K562 (cell line): Measurements from ENCODE around the gene GGA2. TPM values are rescaled to one million over a fixed set of nuclear protein-coding genes. Genes with fewer than 3 reads are reported as not detected.
A peak's percentile ranks its signal among the peaks of the same experiment; 100 is the strongest.

Source experiments
- ATAC-seq: fragments of 200-7000 bp; cut with Tn5 transposase; 3 replicates; pipeline ENCODE4 v1.9.1; 2020; ENCODE audit warnings: moderate library complexity
- BruUV-seq: library from RNA; stranded (reverse); fragments of 400-500 nt; replicated peaks from 2 replicates; lab custom pipeline; 2021; lab: Mats Ljungman, UMichigan
- CTCF ChIA-PET: fragments of 300-600 bp; formaldehyde crosslinking; extraction: SDS; loops from one replicate; lab custom pipeline; 2021; ENCODE audit warnings: low intra/inter-chr PET ratio; lab: Yijun Ruan, JAX
- POLR2A ChIA-PET: fragments of 300-600, 350-650 bp; sonication (Branson Sonifier 250); formaldehyde crosslinking; extraction: SDS; loops from one replicate; lab custom pipeline; 2021; ENCODE audit warnings: antibody characterized with exemption, inconsistent platforms; lab: Yijun Ruan, JAX
- DNase-seq, 4 experiments: peaks; one replicate each; pipeline versions ENCODE4 v3.0.0 to v3.0.0-alpha.2; 2011 to 2018; ENCODE audit warnings: low spot score in 3 of 4, mixed read lengths in 3 of 4; ENCODE audit errors: extremely low read depth in 1 of 4
- FAIRE-seq: peaks from 2 replicates; lab custom pipeline; 2011; peaks lifted over from hg19 to GRCh38; lab: Jason Lieb, UNC
- H2AFZ ChIP-seq: 2 replicates; pipeline ENCODE4 v1.6.0; 2011; ENCODE audit warnings: low read depth, low read length, control low read depth, inconsistent platforms
- H3K27ac ChIP-seq: fragments of 200-600 bp; 3 replicates; pipeline ENCODE4 v1.8.0; 2011; ENCODE audit warnings: low read depth, mild to moderate bottlenecking, control low read depth, inconsistent platforms, low read length, moderate library complexity, mixed read lengths; ENCODE audit errors: extremely low read depth
- H3K27me3 ChIP-seq, 2 experiments: fragments of 300-600 bp in 1 of 2; 2 replicates in 1 of 2; 3 replicates in 1 of 2; pipeline versions ENCODE4 v1.6.0 to v1.8.0; 2011; ENCODE audit warnings: inconsistent platforms in 2 of 2, low read length in 2 of 2, mild to moderate bottlenecking in 1 of 2, mixed read lengths in 1 of 2, moderate library complexity in 1 of 2; ENCODE audit not compliant: control insufficient read depth in 2 of 2, insufficient read depth in 2 of 2
- H3K36me3 ChIP-seq: fragments of 300-600 bp; 3 replicates; pipeline ENCODE4 v1.8.0; 2011; ENCODE audit warnings: mild to moderate bottlenecking, low read length, inconsistent platforms; ENCODE audit not compliant: control insufficient read depth, insufficient read depth
- H3K4me1 ChIP-seq, 2 experiments: fragments of 200-600 bp in 1 of 2; replicated peaks in 1 of 2; 2 replicates in 1 of 2; 3 replicates in 1 of 2; pipeline versions ENCODE4 v1.5.1 to v1.8.0; 2011; ENCODE audit warnings: inconsistent platforms in 2 of 2, low read length in 2 of 2, mild to moderate bottlenecking in 1 of 2, mixed read lengths in 1 of 2, moderate library complexity in 1 of 2; ENCODE audit not compliant: control insufficient read depth in 2 of 2, insufficient read depth in 2 of 2
- H3K4me2 ChIP-seq: 2 replicates; pipeline ENCODE4 v1.6.1; 2011; ENCODE audit warnings: low read length, control low read depth, inconsistent platforms, mixed read lengths; ENCODE audit not compliant: insufficient read depth
- H3K4me3 ChIP-seq: fragments of 200-600 bp; sonication (generic), shearing (Covaris generic); 2 replicates; pipeline ENCODE4 v1.5.1; 2016; ENCODE audit warnings: control low read depth, inconsistent platforms
- H3K79me2 ChIP-seq: fragments of 200-600 bp; 3 replicates; pipeline ENCODE4 v1.8.0; 2011; ENCODE audit warnings: low read length, inconsistent platforms; ENCODE audit not compliant: control insufficient read depth, insufficient read depth
- H3K9ac ChIP-seq, 2 experiments: 2 replicates each; pipeline versions ENCODE4 v1.6.0 to v1.6.1; 2011; ENCODE audit warnings: low read depth in 2 of 2, low read length in 2 of 2, control low read depth in 1 of 2, inconsistent platforms in 1 of 2, mild to moderate bottlenecking in 1 of 2, mixed read lengths in 1 of 2; ENCODE audit not compliant: insufficient read depth in 1 of 2
- H3K9me1 ChIP-seq: one replicate; pipeline ENCODE4 v1.6.0; 2011; ENCODE audit warnings: inconsistent platforms, mild to moderate bottlenecking, low read length, moderate library complexity; ENCODE audit not compliant: control insufficient read depth, insufficient read depth
- H3K9me3 ChIP-seq: replicated peaks from 2 replicates; pipeline ENCODE4 v1.5.1; 2011; ENCODE audit warnings: low read depth, low read length, inconsistent platforms; ENCODE audit not compliant: control insufficient read depth, insufficient read depth
- H4K20me1 ChIP-seq: replicated peaks from 2 replicates; pipeline ENCODE4 v1.6.1; 2011; ENCODE audit warnings: low read length, inconsistent platforms, mixed read lengths; ENCODE audit not compliant: control insufficient read depth, insufficient read depth
- KAT7 ChIP-seq: sonication (generic); formaldehyde crosslinking; IDR thresholded peaks from 2 replicates; pipeline ENCODE4 v1.8.0; 2022; ENCODE audit warnings: missing genetic modification reagents, mild to moderate bottlenecking, borderline replicate concordance
- ZNF239 ChIP-seq: fragments of 250-450 bp; sonication (Bioruptor Pico); IDR thresholded peaks from 2 replicates; pipeline ENCODE4 v1.4.0; 2020; ENCODE audit warnings: mild to moderate bottlenecking
- ZNF24 ChIP-seq: fragments of 450-650 bp; IDR thresholded peaks from 2 replicates; pipeline ENCODE4 v1.6.1; 2016
- WGBS: fragments of 100-300 bp; shearing (Covaris generic); methylation state at CpG from one replicate; pipeline ENCODE4 v1.1.6; 2016; ENCODE audit warnings: low coverage, mixed read lengths; ENCODE audit not compliant: insufficient coverage; ENCODE audit errors: missing lambda C conversion rate; 5-methylcytosine and 5-hydroxymethylcytosine counted together
- in situ Hi-C: fragments of 300-500 bp; cut with MboI; formaldehyde crosslinking; loops from 4 replicates; pipeline ENCODE4 v1.15.0; 2018; ENCODE audit warnings: inconsistent platforms, mixed read lengths
- intact Hi-C: fragments of 100-400 bp; cut with micrococcal nuclease; formaldehyde crosslinking; loops from 2 replicates; pipeline ENCODE4 v1.14.2; 2022
- polyA plus RNA-seq, 8 experiments: library from polyadenylated mRNA; depleted of rRNA in 4 of 8; stranded (reverse) in 5 of 8; unstranded in 3 of 8; fragments of >200 nt; fragmentation: Nextera tagmentation in 2 of 8; fragmentation: Illumina TruSeq in 1 of 8; extraction: Ambion mirVana in 2 of 8; extraction: Trizol in 1 of 8; gene quantifications; 2 replicates each; pipeline versions ENCODE4 v1.2.1 to v1.2.3, GENCODE V29; 2011 to 2014; ENCODE audit warnings: inconsistent platforms in 1 of 8, missing spikeins in 1 of 8
- total RNA-seq, 7 experiments: library from RNA; depleted of rRNA in 6 of 7; stranded (reverse); fragments of >200 nt in 6 of 7; fragmentation: Illumina TruSeq in 2 of 7; extraction: Trizol in 2 of 7; gene quantifications; 2 replicates each; pipeline versions ENCODE4 v1.2.1 to v1.2.3, GENCODE V29; 2011 to 2021; ENCODE audit warnings: low replicate concordance in 1 of 7

The GGA2 gene
- total and polyA plus RNA-seq, 9 of the 15 experiments (the other 6 are each of a cell fraction or from before 2014, with no cell fraction given) = 11.9 to 133 (median 66.3) TPM

DNA sequence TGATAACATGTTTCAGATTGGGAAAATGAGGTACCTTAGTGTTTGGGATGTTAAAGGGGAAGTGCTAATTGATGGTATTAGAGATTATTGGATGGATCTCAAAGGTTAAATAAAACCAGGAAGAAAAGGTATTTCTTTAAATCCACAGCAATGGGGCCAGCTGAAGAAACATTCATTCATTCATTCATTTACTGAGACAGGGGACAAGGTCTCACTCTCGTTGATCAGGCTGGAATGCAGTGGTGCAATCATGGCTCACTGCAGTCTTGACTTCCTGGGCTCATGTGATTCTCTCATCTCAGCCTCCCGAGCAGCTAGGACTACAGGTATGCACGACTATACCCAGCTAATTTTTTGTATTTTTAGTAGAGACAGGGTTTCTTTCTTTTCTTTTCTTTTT is 27.1 kb upstream of the GGA2 start:
- ATAC-seq (no peak), FAIRE-seq (no peak), DNase-seq (no peak)
- peaks cover 4 to 9% of the 10 kb centered on the region in 2 experiments; a peak in 3 of 5 replicates for H3K4me1 ChIP-seq
- no peak overlapping the region for H3K9ac ChIP-seq
- H3K9me3 ChIP-seq = no peaks in the 10 kb centered on the region
- H3K79me2 ChIP-seq = no peaks in the 10 kb centered on the region
- no peak overlapping the region for H3K4me2 ChIP-seq
- H3K4me3 ChIP-seq = no peak overlapping the region
- H3K9me1 ChIP-seq = peaks cover 3% of the 10 kb centered on the region
- H2AFZ ChIP-seq = no peak overlapping the region
- H3K27ac ChIP-seq = no peak overlapping the region; the same call in 2 of the 3 replicates
- 62% methylated on average over 3 of the region's 3 CpGs for WGBS
- H3K27me3 ChIP-seq = no peaks in the 10 kb centered on the region
- in situ Hi-C loops (no loop called here), intact Hi-C loops (no loop called here)
- TF ChIP-seq ZNF24 = peak; percentile 45; the same call in 1 of the 2 replicates
- no peak for TF ChIP-seq KAT7 (CRISPR knock-in tag)
- ChIA-PET POLR2A (interaction anchor here (1.2 to 2.1 kb wide), 2 partner anchors 9 to 18 kb away, joined by 3 to 4 read pairs; no protein-coding TSS in a partner anchor), CTCF (no interaction called here)
- peaks cover 80% of the 10 kb centered on the region for H3K36me3 ChIP-seq
- no TSS peak for BruUV-seq
- no peaks in the 10 kb centered on the region for H4K20me1 ChIP-seq

GRCh38 chr16:23535901-23536300 is 25.6 kb upstream of the GGA2 start:
- H3K4me3 ChIP-seq = no peak overlapping the region
- 93% methylated on average over 2 of the region's 2 CpGs for WGBS
- no peaks in the 10 kb centered on the region for H3K79me2 ChIP-seq
- no peak for TF ChIP-seq ZNF239 (CRISPR knock-in tag)
- TF ChIP-seq, all 486 proteins: peak for 0
- Histone ChIP-seq H3K36me3 (peaks cover 82% of the 10 kb centered on the region), H2AFZ (no peak overlapping the region), H3K9ac (no peak overlapping the region), H3K27me3 (no peaks in the 10 kb centered on the region), H3K4me2 (no peak overlapping the region), H3K4me1 (peaks cover 4 to 9% of the 10 kb centered on the region in 2 experiments; a peak in 3 of 5 replicates), H3K9me3 (no peaks in the 10 kb centered on the region), H4K20me1 (no peaks in the 10 kb centered on the region), H3K27ac (no peak overlapping the region), H3K9me1 (peaks cover 3% of the 10 kb centered on the region)
- no peak for FAIRE-seq
- BruUV-seq = no TSS peak
- ChIA-PET CTCF (no interaction called here), POLR2A (interaction anchor here (2.1 kb wide), 1 partner anchor 10 kb away, joined by 4 read pairs; no protein-coding TSS in a partner anchor)
- no peak for DNase-seq
- in situ Hi-C loops = no loop called here
- intact Hi-C loops = no loop called here
- ATAC-seq = no peak
